PC-9 (cell line): ENCODE results near the gene SERPINE2.
"Not testable (repeated sequence)": the region's sequence is repeated elsewhere in the genome, so short reads cannot be mapped to it uniquely, and the experiment has no call there.

ENCODE experiments used
- EZH2 ChIP-seq: fragments of 200-600 bp; sonication (generic); IDR thresholded peaks from 2 replicates; pipeline ENCODE4 v1.8.0; 2017; ENCODE audit warnings: antibody characterized with exemption, low read depth
- TF ChIP-seq, protein P1 (sequence below): fragments of 200-600 bp; sonication (generic); conservative IDR thresholded peaks from 2 replicates; pipeline ENCODE4 v1.6.1; 2017; ENCODE audit warnings: mixed run types, antibody characterized with exemption, mild to moderate bottlenecking, moderate library complexity

DNA sequence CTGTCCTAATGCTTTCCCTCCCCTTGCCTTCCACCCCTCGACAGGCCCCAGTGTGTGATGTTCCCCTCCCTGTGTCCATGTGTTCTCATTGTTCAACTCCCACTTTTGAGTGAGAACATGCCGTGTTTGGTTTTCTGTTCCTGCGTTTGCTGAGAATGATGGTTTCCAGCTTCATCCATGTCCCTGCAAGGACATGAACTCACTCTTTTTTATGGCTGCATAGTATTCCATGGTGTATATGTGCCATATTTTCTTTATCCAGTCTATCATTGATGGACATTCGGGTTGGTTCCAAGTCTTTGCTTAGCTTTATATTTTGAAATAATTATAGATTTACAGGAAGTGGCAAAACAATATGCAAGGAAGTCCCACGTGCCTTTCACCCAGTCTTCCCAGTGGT is 38.4 kb downstream of the SERPINE2 start:
- not testable (repeated sequence) for TF ChIP-seq EZH2
- TF ChIP-seq, protein P1, sequence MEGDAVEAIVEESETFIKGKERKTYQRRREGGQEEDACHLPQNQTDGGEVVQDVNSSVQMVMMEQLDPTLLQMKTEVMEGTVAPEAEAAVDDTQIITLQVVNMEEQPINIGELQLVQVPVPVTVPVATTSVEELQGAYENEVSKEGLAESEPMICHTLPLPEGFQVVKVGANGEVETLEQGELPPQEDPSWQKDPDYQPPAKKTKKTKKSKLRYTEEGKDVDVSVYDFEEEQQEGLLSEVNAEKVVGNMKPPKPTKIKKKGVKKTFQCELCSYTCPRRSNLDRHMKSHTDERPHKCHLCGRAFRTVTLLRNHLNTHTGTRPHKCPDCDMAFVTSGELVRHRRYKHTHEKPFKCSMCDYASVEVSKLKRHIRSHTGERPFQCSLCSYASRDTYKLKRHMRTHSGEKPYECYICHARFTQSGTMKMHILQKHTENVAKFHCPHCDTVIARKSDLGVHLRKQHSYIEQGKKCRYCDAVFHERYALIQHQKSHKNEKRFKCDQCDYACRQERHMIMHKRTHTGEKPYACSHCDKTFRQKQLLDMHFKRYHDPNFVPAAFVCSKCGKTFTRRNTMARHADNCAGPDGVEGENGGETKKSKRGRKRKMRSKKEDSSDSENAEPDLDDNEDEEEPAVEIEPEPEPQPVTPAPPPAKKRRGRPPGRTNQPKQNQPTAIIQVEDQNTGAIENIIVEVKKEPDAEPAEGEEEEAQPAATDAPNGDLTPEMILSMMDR, result not testable (repeated sequence)
